GM21423 (cell line): ENCODE measurements around the gene CCDC141.

ENCODE experiments used
- ATAC-seq: cut with Tn5 transposase; IDR thresholded peaks from one replicate; pipeline ENCODE4 v1.9.1; 2021; ENCODE audit warnings: mild to moderate bottlenecking, moderate library complexity; ENCODE audit not compliant: unreplicated experiment

The CCDC141 gene

GRCh38 chr2:178914259-178914849 is 135.6 kb downstream of the CCDC141 start:
- peak; percentile 85 for ATAC-seq

GRCh38 chr2:178913049-178913441 is 136.9 kb downstream of the CCDC141 start:
- ATAC-seq, result no peak

- no peak for ATAC-seq
These were observed 137.4 kb downstream of the CCDC141 start for GRCh38 chr2:178912416-178913048.

- no peak for ATAC-seq
These were observed 138.9 kb downstream of the CCDC141 start for GRCh38 chr2:178911039-178911438.

GRCh38 chr2:178910005-178910404 is 139.9 kb downstream of the CCDC141 start:
- ATAC-seq, result no peak

- no peak for ATAC-seq
These were observed 140.4 kb downstream of the CCDC141 start for GRCh38 chr2:178909507-178909906.

GRCh38 chr2:178908810-178909209 is 141.1 kb downstream of the CCDC141 start:
- ATAC-seq, result no peak

GRCh38 chr2:178905261-178905660 is 144.7 kb downstream of the CCDC141 start:
- ATAC-seq, result no peak

GRCh38 chr2:178899656-178900055 is 150.3 kb downstream of the CCDC141 start:
- ATAC-seq, result no peak

GRCh38 chr2:178895872-178896271 is 154.1 kb downstream of the CCDC141 start:
- no peak for ATAC-seq

GRCh38 chr2:178895171-178895570 is 154.8 kb downstream of the CCDC141 start:
- no peak for ATAC-seq

- ATAC-seq, result no peak
These were observed 156.9 kb downstream of the CCDC141 start for GRCh38 chr2:178892751-178893625.

- ATAC-seq, result no peak
These were observed 157.9 kb downstream of the CCDC141 start for GRCh38 chr2:178891959-178892485.

GRCh38 chr2:178891265-178891958 is 158.5 kb downstream of the CCDC141 start:
- ATAC-seq, result peak; percentile 84

- ATAC-seq, result no peak
These were observed 163.9 kb downstream of the CCDC141 start for GRCh38 chr2:178886006-178886405.

- ATAC-seq, result no peak
These were observed 165.5 kb downstream of the CCDC141 start for GRCh38 chr2:178884440-178884839.

GRCh38 chr2:178882666-178883440 is 167.1 kb downstream of the CCDC141 start:
- no peak for ATAC-seq

GRCh38 chr2:178881075-178881474 is 168.9 kb downstream of the CCDC141 start:
- no peak for ATAC-seq

- no peak for ATAC-seq
These were observed 169.7 kb downstream of the CCDC141 start for GRCh38 chr2:178880257-178880656.

- ATAC-seq, result no peak
These were observed 172.1 kb downstream of the CCDC141 start for GRCh38 chr2:178877874-178878273.
